ENCODE measurements around the gene RHBDF1. TPM values are rescaled to one million over a fixed set of nuclear protein-coding genes. Genes with fewer than 3 reads are reported as not detected.

Gene RHBDF1
- total RNA-seq, 5 donors from 2014 or later (not counting 1 experiment from before 2014, with no cell fraction given) = 0.19 to 0.93 (median 0.53) TPM

GRCh38 chr16:61879-62281, 10.6 kb downstream of the RHBDF1 start:
- peaks cover 0 to 5% of the 10 kb centered on the region in 2 experiments for H3K4me1 ChIP-seq (ENCODE audit: control insufficient read depth in 1 of 2, extremely low read depth in 1 of 2, insufficient read depth in 2 of 2, low read length in 2 of 2)
- H3K9me3 Mint-ChIP-seq = no peaks in the 10 kb centered on the region
- H3K4me1 Mint-ChIP-seq = peaks cover 0 to 5% (median 3%) of the 10 kb centered on the region in 3 donors
- ATAC-seq (replicated peaks in 1 of 4) (no peak), DNase-seq (no peak)
- peaks cover 0 to 25% of the 10 kb centered on the region in 2 experiments for H3K27me3 ChIP-seq (replicated peaks in 1 of 2; ENCODE audit: control insufficient read depth in 2 of 2, extremely low read depth in 1 of 2, insufficient read depth in 2 of 2, low read length in 1 of 2)
- no peaks in the 10 kb centered on the region for H3K9me3 ChIP-seq
- CTCF ChIA-PET = interaction anchor here in 1 of 2 donors (0.6 kb wide), 1 partner anchor 42 kb away, joined by 3 read pairs; no protein-coding TSS in a partner anchor
- WGBS (ENCODE audit: insufficient coverage) = 93% methylated on average over 30 of the region's 32 CpGs
- no peak overlapping the region for H3K4me3 ChIP-seq (ENCODE audit: control insufficient read depth in 1 of 2, extremely low read depth in 1 of 2, low read length in 1 of 2)
- peaks cover 2 to 6% of the 10 kb centered on the region in 2 donors for H3K36me3 ChIP-seq (ENCODE audit: control insufficient read depth in 2 of 2, extremely low read depth in 1 of 2, insufficient read depth in 1 of 2, low read length in 1 of 2)
- no peak overlapping the region for H3K4me3 Mint-ChIP-seq
- POLR2A ChIA-PET = no interaction called here
- H3K36me3 Mint-ChIP-seq = peaks cover 6% of the 10 kb centered on the region
- H3K27ac Mint-ChIP-seq = no peak overlapping the region
- no peak overlapping the region for H3K27ac ChIP-seq (ENCODE audit: low read length)
- peaks cover 0 to 3% of the 10 kb centered on the region in 2 donors for H3K27me3 Mint-ChIP-seq

GRCh38 chr16:60929-61878, 11.2 kb downstream of the RHBDF1 start:
- Histone ChIP-seq H3K4me3 (ENCODE audit: control insufficient read depth in 1 of 2, extremely low read depth in 1 of 2, low read length in 1 of 2) (no peak overlapping the region), H3K4me1 (ENCODE audit: control insufficient read depth in 1 of 2, extremely low read depth in 1 of 2, insufficient read depth in 2 of 2, low read length in 2 of 2) (peaks cover 0 to 5% of the 10 kb centered on the region in 2 experiments), H3K27me3 (replicated peaks in 1 of 2; ENCODE audit: control insufficient read depth in 2 of 2, extremely low read depth in 1 of 2, insufficient read depth in 2 of 2, low read length in 1 of 2) (peaks cover 0 to 19% of the 10 kb centered on the region in 2 experiments), H3K9me3 (no peaks in the 10 kb centered on the region), H3K36me3 (ENCODE audit: control insufficient read depth in 2 of 2, extremely low read depth in 1 of 2, insufficient read depth in 1 of 2, low read length in 1 of 2) (peaks cover 9 to 10% of the 10 kb centered on the region in 2 donors), H3K27ac (ENCODE audit: low read length) (no peak overlapping the region)
- Mint-ChIP-seq H3K36me3 (peaks cover 6% of the 10 kb centered on the region), H3K4me3 (no peak overlapping the region), H3K27me3 (peaks cover 0 to 3% of the 10 kb centered on the region in 2 donors), H3K4me1 (peaks cover 0 to 5% (median 3%) of the 10 kb centered on the region in 3 donors), H3K9me3 (no peaks in the 10 kb centered on the region), H3K27ac (no peak overlapping the region)
- ATAC-seq (replicated peaks in 1 of 4) (no peak), DNase-seq (no peak)
- ChIA-PET CTCF (no interaction called here), POLR2A (no interaction called here)
- 91% methylated on average over 77 of the region's 89 CpGs for WGBS (ENCODE audit: insufficient coverage)

GRCh38 chr16:60166-60565, 12.3 kb downstream of the RHBDF1 start:
- H3K9me3 ChIP-seq = no peaks in the 10 kb centered on the region
- ChIA-PET CTCF (no interaction called here), POLR2A (no interaction called here)
- H3K27me3 ChIP-seq (replicated peaks in 1 of 2; ENCODE audit: control insufficient read depth in 2 of 2, extremely low read depth in 1 of 2, insufficient read depth in 2 of 2, low read length in 1 of 2) = peaks cover 0 to 12% of the 10 kb centered on the region in 2 experiments
- WGBS (ENCODE audit: insufficient coverage) = 86% methylated on average over 5 of the region's 11 CpGs
- no peaks in the 10 kb centered on the region for H3K27me3 Mint-ChIP-seq
- H3K27ac ChIP-seq (ENCODE audit: low read length) = no peak overlapping the region
- ATAC-seq (replicated peaks in 1 of 4) (no peak), DNase-seq (no peak)
- no peak overlapping the region for H3K4me3 Mint-ChIP-seq
- peaks cover 0 to 1% (median 0%) of the 10 kb centered on the region in 3 donors for H3K4me1 Mint-ChIP-seq
- H3K36me3 Mint-ChIP-seq = peaks cover 6% of the 10 kb centered on the region
- no peak overlapping the region for H3K4me3 ChIP-seq (ENCODE audit: control insufficient read depth in 1 of 2, extremely low read depth in 1 of 2, low read length in 1 of 2)
- no peak overlapping the region for H3K27ac Mint-ChIP-seq
- peaks cover 14% of the 10 kb centered on the region in 2 donors for H3K36me3 ChIP-seq (ENCODE audit: control insufficient read depth in 2 of 2, extremely low read depth in 1 of 2, insufficient read depth in 1 of 2, low read length in 1 of 2)
- H3K9me3 Mint-ChIP-seq = no peaks in the 10 kb centered on the region
- no peaks in the 10 kb centered on the region for H3K4me1 ChIP-seq (ENCODE audit: control insufficient read depth in 1 of 2, extremely low read depth in 1 of 2, insufficient read depth in 2 of 2, low read length in 2 of 2)

GRCh38 chr16:59440-60059, 12.9 kb downstream of the RHBDF1 start:
- Histone ChIP-seq H3K27ac (ENCODE audit: low read length) (no peak overlapping the region), H3K36me3 (ENCODE audit: control insufficient read depth in 2 of 2, extremely low read depth in 1 of 2, insufficient read depth in 1 of 2, low read length in 1 of 2) (peaks cover 14% of the 10 kb centered on the region in 2 donors), H3K4me1 (ENCODE audit: control insufficient read depth in 1 of 2, extremely low read depth in 1 of 2, insufficient read depth in 2 of 2, low read length in 2 of 2) (no peaks in the 10 kb centered on the region), H3K9me3 (no peaks in the 10 kb centered on the region), H3K4me3 (ENCODE audit: control insufficient read depth in 1 of 2, extremely low read depth in 1 of 2, low read length in 1 of 2) (no peak overlapping the region), H3K27me3 (replicated peaks in 1 of 2; ENCODE audit: control insufficient read depth in 2 of 2, extremely low read depth in 1 of 2, insufficient read depth in 2 of 2, low read length in 1 of 2) (peaks cover 0 to 12% of the 10 kb centered on the region in 2 experiments)
- no peak overlapping the region for H3K27ac Mint-ChIP-seq
- H3K4me3 Mint-ChIP-seq = no peak overlapping the region
- WGBS (ENCODE audit: insufficient coverage) = 94% methylated on average over 5 of the region's 14 CpGs
- H3K36me3 Mint-ChIP-seq = peaks cover 6% of the 10 kb centered on the region
- POLR2A ChIA-PET = no interaction called here
- CTCF ChIA-PET = no interaction called here
- no peaks in the 10 kb centered on the region for H3K9me3 Mint-ChIP-seq
- DNase-seq (no peak), ATAC-seq (replicated peaks in 1 of 4) (no peak)
- H3K27me3 Mint-ChIP-seq = no peaks in the 10 kb centered on the region
- H3K4me1 Mint-ChIP-seq = peaks cover 0 to 4% (median 0%) of the 10 kb centered on the region in 3 donors

- Histone ChIP-seq H3K9me3 (no peaks in the 10 kb centered on the region), H3K27me3 (replicated peaks in 1 of 2; ENCODE audit: control insufficient read depth in 2 of 2, extremely low read depth in 1 of 2, insufficient read depth in 2 of 2, low read length in 1 of 2) (peaks cover 0 to 12% of the 10 kb centered on the region in 2 experiments), H3K36me3 (ENCODE audit: control insufficient read depth in 2 of 2, extremely low read depth in 1 of 2, insufficient read depth in 1 of 2, low read length in 1 of 2) (peaks cover 14% of the 10 kb centered on the region in 2 donors), H3K27ac (ENCODE audit: low read length) (no peak overlapping the region), H3K4me1 (ENCODE audit: control insufficient read depth in 1 of 2, extremely low read depth in 1 of 2, insufficient read depth in 2 of 2, low read length in 2 of 2) (peaks cover 2 to 6% of the 10 kb centered on the region in 2 experiments), H3K4me3 (ENCODE audit: control insufficient read depth in 1 of 2, extremely low read depth in 1 of 2, low read length in 1 of 2) (no peak overlapping the region)
- H3K27me3 Mint-ChIP-seq = no peaks in the 10 kb centered on the region
- WGBS (ENCODE audit: insufficient coverage) = 80% methylated on average over 25 of the region's 29 CpGs
- ChIA-PET CTCF (interaction anchor here in 1 of 2 donors (0.6 kb wide), 1 partner anchor 758 kb away, joined by 7 read pairs; no protein-coding TSS in a partner anchor), POLR2A (no interaction called here)
- H3K27ac Mint-ChIP-seq = no peak overlapping the region
- ATAC-seq (replicated peaks in 1 of 4) (no peak), DNase-seq (no peak)
- H3K9me3 Mint-ChIP-seq = no peaks in the 10 kb centered on the region
- H3K4me3 Mint-ChIP-seq = no peak overlapping the region
- peaks cover 0 to 8% (median 4%) of the 10 kb centered on the region in 3 donors for H3K4me1 Mint-ChIP-seq
- peaks cover 6% of the 10 kb centered on the region for H3K36me3 Mint-ChIP-seq
These were observed 13.7 kb downstream of the RHBDF1 start for GRCh38 chr16:58491-59439.

GRCh38 chr16:57711-58110, 14.7 kb downstream of the RHBDF1 start:
- WGBS (ENCODE audit: insufficient coverage) = 92% methylated on average over 5 of the region's 8 CpGs
- Mint-ChIP-seq H3K27me3 (no peaks in the 10 kb centered on the region), H3K27ac (no peak overlapping the region)

More at GRCh38 chr16:57711-58110, 14.7 kb downstream of the RHBDF1 start:
- Mint-ChIP-seq H3K4me3 (no peak overlapping the region), H3K36me3 (peaks cover 8% of the 10 kb centered on the region), H3K9me3 (no peaks in the 10 kb centered on the region), H3K4me1 (peaks cover 4 to 13% (median 9%) of the 10 kb centered on the region in 3 donors)
- CTCF ChIA-PET = no interaction called here
- Histone ChIP-seq H3K4me1 (ENCODE audit: control insufficient read depth in 1 of 2, extremely low read depth in 1 of 2, insufficient read depth in 2 of 2, low read length in 2 of 2) (peaks cover 5 to 9% of the 10 kb centered on the region in 2 experiments), H3K27ac (ENCODE audit: low read length) (no peak overlapping the region), H3K4me3 (ENCODE audit: control insufficient read depth in 1 of 2, extremely low read depth in 1 of 2, low read length in 1 of 2) (no peak overlapping the region), H3K27me3 (replicated peaks in 1 of 2; ENCODE audit: control insufficient read depth in 2 of 2, extremely low read depth in 1 of 2, insufficient read depth in 2 of 2, low read length in 1 of 2) (peaks cover 0 to 9% of the 10 kb centered on the region in 2 experiments), H3K36me3 (ENCODE audit: control insufficient read depth in 2 of 2, extremely low read depth in 1 of 2, insufficient read depth in 1 of 2, low read length in 1 of 2) (peaks cover 14% of the 10 kb centered on the region in 2 donors), H3K9me3 (no peaks in the 10 kb centered on the region)
- no peak for ATAC-seq (replicated peaks in 1 of 4)
- no peak for DNase-seq
- POLR2A ChIA-PET = no interaction called here

Data from T-cell (primary cell).